HG03575 (cell line): ENCODE results near the gene LAMTOR2.
"Not testable (repeated sequence)": the region's sequence is repeated elsewhere in the genome, so short reads cannot be mapped to it uniquely, and the experiment has no call there.

Experiments used
- ATAC-seq: cut with Tn5 transposase; IDR thresholded peaks from one replicate; pipeline ENCODE4 v1.9.1; 2021; ENCODE audit not compliant: unreplicated experiment, insufficient number of reproducible peaks, low FRiP score; ENCODE audit errors: extremely low read depth

Gene LAMTOR2

GRCh38 chr1:156050376-156050775 is 4.2 kb upstream of the LAMTOR2 start:
- ATAC-seq: no peak

- ATAC-seq: no peak
Observed at GRCh38 chr1:156051011-156051725, 3.4 kb upstream of the LAMTOR2 start.

DNA sequence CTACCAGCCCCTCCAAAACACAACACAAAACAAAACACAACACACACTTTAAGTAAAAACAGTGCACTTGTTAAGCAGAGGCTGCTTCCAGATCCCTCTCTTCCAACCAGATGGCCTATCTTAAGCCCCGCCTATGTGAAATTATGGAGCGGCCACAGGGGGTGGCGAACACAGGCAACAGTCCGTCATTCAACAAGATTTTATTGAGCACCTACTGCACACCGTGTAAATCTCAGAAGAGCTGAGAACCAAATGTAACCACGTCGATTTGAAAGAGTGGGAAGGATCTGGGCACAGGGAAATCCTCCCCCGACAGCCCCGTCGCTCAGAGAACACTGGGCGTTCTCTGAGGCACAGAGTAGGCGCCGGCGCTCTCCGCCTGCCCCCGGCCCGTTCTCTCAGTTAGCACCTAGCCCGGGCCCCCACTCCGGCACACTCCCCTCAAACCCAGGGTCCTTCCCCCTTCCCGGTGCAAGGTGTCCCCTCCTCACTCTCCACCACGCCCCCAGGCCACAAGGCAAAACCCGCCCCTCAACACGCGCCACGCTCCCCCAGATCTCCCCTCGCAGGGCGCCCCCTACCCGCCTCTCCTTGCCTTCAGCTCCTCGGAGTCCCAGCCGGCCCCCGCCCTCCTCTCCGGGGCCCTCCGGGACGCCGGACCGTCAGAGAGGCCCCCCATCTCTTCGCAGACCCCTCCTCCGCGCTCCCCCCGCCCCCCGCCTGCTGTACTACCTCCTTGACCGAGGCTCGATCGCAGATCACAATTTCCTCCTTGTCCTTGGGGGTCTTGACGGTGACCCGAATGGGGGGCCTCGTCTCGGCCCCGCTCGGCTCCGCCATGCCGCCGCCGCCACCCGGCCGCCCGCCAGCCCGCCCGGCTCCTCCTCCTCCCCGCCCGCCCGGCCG is 1.5 kb upstream of the LAMTOR2 start:
- ATAC-seq: no peak

- no peak for ATAC-seq
Observed at GRCh38 chr1:156053768-156054499, 648 bp upstream of the LAMTOR2 start, which contains the start of gene UBQLN4. Gene UBQLN4 (minus strand): TSS chr1:156053798. CDS start chr1:156053701, 97 bp downstream.

- ATAC-seq: no peak
Observed at GRCh38 chr1:156055281-156056048, 883 bp downstream of the LAMTOR2 start.

DNA sequence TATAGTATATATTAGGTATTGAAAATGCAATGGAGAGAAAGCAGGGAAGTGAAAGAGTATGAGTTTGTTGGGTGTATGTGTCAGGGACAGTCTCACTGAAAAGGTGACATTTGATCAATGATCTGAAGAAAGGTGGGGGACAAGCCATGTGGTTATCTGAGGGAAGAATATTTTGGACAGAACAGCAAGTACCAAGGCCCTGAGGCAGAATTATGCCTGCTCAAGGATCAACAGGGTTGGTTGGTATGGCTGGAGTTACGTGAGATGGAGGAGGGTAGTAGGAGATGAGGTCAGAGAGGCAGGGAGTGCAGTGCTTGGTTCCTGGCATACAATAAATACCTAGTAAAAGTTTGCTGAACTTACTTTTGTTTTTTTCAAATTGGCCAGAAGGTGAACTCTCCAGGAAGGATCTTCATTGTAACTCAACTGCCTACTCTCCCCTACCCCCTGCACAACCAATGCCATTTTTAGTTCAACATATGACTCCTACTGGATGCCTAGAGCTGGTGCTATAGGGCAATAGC is 1.8 kb downstream of the LAMTOR2 start:
- no peak for ATAC-seq

GRCh38 chr1:156060937-156061636 is 6.5 kb downstream of the LAMTOR2 start, which contains the start of gene RAB25:
Gene RAB25 (plus strand): TSS chr1:156061160. CDS start chr1:156061401, 241 bp downstream.
- ATAC-seq: no peak

DNA sequence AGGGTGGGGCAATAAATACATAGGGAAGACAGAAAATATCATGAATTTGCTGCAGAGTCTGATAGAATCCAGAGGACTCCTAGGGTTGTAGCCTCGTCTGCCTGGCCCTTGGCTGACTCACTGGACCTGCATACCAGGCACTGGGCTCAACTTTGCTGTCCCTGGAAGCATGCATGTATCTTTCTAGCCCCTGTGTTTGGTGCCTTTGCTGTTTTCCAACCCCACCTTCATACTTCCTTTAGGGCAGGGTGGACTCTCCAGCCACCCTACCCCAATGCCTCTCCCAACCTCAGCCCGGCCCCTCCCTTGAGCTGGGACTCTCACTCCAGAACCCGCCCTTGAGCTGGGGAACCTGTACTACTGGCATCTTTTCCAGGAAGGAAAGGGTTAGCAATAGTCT is 7.6 kb downstream of the LAMTOR2 start:
- ATAC-seq: no peak

DNA sequence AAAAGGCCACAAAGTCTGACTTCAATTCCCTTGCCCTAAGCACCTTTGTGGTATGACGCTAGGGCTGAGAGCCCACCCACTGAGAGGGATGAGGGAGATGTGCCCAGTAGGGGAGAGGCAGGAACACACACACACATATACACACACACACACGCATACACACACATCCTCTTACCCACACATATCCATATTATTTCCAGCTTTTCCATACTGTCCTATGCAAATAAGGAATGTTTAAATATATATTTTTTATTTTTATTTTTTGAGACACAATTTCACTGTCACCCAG is 9.4 kb downstream of the LAMTOR2 start:
- no peak for ATAC-seq

GRCh38 chr1:156064615-156065014 is 10.0 kb downstream of the LAMTOR2 start:
- no peak for ATAC-seq

- no peak for ATAC-seq
Observed at GRCh38 chr1:156065212-156065611, 10.6 kb downstream of the LAMTOR2 start.

DNA sequence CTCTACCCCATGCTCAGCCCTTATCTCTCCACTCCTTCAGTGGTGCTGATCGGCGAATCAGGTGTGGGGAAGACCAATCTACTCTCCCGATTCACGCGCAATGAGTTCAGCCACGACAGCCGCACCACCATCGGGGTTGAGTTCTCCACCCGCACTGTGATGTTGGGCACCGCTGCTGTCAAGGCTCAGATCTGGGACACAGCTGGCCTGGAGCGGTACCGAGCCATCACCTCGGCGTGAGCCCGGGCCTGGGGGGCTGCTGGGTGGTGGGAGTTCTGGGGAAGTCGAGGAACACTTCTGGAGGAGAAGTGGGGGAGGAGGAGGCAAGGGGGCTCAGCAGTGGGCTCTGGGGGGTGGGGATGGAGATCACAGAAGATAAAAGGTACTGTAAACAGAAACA is 11.3 kb downstream of the LAMTOR2 start:
- ATAC-seq: no peak

- ATAC-seq: no peak
Observed at GRCh38 chr1:156067262-156067661, 12.7 kb downstream of the LAMTOR2 start.

- ATAC-seq: no peak
Observed at GRCh38 chr1:156069490-156070455, 15.2 kb downstream of the LAMTOR2 start.

- ATAC-seq: no peak
Observed at GRCh38 chr1:156070548-156070947, 16.0 kb downstream of the LAMTOR2 start.

DNA sequence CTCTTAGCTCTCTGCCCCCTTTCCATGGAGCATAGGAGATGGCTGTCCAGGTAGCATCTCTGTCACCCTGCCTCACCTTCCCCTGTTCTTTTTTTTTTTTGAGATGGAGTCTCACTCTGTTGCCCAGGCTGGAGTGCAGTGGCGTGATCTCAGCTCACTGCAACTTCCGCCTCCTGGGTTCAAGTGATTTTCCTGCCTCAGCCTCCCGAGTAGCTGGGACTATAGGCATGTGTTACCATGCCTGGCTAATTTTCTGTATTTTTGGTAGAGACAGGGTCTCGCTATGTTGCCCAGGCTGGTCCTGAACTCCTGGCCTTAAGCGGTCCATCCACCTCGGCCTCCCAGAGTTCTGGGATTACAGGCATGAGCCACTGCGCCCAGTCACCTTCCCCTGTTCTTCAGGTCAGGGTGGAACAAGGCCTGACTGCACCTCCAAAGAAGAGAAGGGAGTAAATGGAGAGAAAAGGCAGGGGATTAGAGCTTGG is 16.8 kb downstream of the LAMTOR2 start:
- ATAC-seq: not testable (repeated sequence)

- ATAC-seq: no peak
Observed at GRCh38 chr1:156072251-156072650, 17.7 kb downstream of the LAMTOR2 start.
